Activated gamma-delta T cell treated with Interleukin-2 at 50 U/mL for 16 hours (primary cell): ENCODE measurements around the gene ANK3.
"Not testable (repeated sequence)": the region's sequence is repeated elsewhere in the genome, so short reads cannot be mapped to it uniquely, and the experiment has no call there.

Source experiments
- DNase-seq: peaks from one replicate; pipeline ENCODE4 v3.0.0-alpha.2; 2020

The ANK3 gene

DNA sequence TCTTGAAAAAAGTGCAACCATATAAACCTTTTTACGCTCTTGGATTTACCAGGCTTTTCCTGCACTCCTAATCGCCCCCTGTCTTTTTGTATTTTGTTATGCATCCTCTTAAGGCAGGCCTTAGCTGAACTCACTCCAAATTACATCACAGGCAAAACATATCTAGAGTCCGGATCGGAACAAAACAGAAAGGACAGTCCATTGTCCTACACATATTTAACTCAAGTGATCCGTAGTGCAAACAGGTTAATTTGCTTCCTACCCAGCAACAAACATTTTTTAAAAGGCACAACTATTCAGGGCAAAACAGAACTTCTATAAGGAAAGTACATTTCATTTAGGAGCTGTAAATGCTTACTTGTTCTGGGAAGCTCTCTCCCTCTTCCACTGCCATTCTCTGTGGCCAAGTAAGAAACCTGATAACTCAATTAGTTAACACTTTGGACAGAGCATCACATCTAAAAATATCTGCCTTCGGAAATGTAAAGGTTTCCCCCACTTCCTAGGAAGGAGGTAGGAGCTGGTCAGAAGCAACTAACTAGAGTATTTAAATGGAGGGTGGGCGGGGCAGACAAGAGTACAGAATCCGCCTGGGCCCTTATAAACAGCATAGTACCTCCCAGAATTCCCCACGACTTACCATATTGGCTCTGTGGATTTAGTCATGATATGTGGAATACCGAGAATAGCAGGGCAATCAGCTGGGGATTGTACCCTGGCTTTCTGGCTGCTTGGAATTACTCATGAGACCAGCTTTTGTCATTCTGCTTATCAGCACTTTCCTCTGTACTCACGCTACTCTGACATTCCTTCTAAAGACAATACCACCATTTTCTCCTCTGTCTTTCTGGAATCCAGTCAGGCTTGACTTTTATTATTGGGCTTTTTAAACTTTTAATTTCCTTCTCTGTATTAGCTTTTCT lies 89.5 kb downstream of the ANK3 start:
- DNase-seq, result no peak

DNA sequence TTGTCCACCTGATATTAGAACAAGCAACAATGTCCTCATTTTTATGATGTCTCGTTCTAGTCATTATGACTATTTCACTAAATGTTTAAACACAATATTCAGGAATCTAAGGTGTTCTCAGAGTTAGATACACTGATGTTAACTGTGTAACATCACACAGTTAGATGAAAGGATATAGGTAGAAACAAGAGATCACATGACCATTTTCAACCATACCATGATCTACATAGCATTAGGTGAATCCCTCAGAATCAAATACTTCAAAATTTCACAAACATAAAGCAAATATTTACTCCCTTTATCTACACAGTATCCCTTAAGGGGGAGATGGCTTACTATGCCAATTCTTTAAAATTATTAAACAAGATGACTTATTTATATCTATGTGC lies 90.3 kb downstream of the ANK3 start:
- DNase-seq, result no peak

DNA sequence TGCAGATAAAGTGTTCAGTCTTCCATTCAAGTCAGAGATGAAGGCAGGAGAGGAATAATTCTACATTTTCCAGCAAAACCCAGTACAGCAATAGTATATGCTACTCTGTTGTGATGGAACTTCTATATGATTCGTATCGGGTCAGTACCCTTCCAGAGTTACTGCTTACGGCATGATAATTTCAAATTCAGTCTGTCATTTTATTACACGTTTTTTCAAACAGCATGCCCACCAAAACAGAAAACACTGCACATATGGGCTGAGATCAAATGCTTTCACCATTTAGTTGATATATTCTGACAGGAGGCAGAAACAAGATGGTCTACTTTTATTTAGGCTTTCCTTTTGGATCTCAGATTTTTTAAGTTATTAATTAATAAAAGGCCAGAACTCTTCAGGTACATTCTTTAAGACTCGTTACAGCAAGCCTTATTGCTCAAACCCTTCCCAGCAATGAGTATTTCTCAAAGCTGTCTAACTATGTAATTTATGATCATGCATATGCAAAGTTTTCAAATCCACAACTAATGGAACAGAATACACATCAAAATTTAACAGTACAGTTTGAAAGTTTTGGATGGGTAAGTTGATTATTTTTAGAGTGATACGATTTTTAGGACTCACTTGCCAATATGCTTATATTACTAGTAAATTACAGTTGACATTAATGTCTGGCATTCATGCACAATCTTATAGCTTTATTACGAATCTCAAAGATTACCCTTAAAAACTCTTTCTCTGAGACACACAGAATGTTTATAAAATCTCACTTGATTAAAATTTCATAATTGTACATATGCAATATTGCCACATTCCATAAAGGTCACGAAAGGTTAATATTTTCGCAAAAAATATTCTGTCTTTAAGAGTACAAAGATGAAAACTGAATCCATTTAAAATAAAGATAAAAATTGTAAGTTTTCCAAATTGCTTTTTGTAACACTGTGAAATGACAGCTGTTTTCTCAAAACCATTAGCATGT lies 91.0 kb downstream of the ANK3 start:
- no peak for DNase-seq

DNA sequence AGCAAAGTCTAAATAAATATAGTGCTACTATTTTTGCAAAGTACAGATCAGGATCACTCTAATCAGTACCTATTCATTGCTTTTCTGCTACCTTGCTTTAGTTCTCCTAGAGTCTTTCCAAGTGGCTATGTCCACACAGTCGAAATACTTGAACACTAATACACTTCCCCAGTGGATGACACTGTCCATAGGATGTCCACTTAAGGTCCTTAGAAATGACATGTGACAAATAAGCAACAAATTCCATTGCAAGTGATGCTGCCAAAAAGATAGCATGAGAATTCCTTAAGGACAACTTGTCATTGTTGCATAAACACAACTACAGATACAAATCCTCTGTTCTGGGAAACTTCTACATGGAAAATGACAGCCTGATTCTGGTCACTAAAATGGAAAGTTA lies 93.6 kb downstream of the ANK3 start:
- DNase-seq, result no peak

DNA sequence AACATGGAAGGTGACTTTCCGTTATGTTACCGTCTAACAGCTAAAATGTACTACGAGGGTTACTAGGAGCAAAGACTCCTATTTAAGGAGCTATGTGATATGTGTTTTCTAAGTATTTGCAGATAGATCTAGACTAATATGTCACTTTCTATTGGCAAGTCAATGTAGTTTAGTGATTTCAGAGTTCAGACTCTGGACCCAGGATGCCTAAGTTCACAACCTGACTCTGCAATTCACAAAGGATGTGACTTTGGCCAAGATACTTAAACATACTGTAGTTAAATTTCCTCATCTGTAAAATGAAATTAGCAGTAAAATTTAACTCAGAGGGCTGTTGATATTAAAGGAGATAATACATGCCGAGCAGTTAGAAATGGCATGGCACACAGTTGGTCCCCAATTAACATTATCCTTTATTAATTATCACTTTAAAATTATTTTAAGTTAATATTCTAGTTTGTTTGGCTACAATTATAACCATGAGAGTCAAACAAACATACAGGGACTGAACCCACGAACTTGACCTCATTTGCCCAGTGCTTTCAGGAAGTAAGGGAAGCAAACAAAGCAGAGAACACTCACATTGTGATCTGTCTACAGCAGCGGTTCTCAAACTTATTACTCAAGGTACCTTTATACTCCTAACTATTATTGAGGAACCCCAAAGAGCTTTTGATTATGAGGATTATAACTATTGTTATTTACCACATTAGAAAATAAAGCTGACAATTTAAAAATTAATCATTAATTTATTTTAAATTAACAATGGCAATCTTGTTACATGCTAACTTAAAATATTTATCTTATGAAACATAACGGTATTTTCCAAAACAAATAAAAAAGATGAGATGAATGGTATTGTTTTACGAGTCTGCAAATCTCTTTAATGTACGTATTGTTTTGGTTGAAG lies 94.4 kb downstream of the ANK3 start:
- no peak for DNase-seq

DNA sequence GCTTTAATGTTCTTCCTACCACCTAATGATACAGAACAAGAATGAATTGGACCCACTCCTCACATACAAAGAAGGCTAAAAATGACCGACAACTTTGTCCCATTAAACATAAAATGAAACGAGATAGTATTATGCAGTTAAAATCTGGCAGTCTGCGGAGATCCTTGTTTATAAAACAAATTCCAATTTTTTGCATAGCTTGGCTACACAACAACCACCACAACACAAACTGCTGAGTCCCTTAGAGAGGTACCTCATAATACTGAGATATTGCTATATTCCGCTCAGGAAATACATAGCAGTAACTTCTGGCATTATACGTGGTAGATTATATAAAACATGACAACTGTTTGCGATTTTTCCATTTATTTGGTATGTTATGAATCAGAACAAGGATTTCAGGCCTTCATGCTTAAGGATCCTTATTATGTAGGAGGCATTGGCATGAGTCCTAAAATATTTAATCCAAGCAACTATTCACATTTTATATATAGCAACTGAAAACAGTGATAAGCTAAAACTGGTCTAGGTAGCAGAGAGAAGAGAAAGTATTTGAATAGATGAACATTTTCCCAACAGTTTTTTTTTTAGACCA lies 96.0 kb downstream of the ANK3 start:
- no peak for DNase-seq

DNA sequence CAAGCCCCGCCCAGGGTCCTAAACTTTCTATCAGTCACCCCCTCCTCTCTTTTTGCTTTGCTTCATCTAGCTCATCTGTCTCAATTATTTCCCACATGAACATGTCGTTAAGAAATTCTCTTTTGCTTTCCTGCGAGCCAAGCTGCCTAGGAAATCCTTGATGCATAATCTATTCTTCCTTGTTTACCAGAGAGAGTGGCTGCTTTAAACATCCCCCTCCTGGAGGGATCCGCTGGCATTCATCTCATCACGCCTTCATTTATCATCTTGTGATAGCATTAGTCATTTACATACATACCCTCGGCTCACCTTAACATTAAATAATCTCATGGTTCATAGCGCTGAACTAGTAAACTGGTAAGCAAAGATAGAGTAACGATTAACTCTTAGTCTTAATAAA lies 96.7 kb downstream of the ANK3 start:
- no peak for DNase-seq

DNA sequence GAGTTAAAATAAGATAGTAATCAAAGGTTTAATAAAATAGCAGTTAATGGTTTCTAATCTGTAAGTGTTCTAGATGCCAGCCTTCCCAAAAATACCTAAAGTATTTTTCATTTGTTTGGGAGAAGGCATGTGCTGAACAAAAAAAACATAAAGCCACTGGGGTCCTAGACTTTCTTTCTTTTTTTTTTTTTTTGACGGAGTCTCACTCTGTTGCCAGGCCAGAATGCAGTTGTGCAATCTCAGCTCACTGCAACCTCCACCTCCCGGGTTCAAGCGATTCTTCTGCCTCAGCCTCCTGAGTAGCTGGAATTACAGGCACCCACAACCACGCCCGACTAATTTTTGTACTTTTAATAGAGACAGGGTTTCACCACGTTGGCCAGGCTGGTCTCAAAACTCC lies 97.1 kb downstream of the ANK3 start:
- DNase-seq, result not testable (repeated sequence)

DNA sequence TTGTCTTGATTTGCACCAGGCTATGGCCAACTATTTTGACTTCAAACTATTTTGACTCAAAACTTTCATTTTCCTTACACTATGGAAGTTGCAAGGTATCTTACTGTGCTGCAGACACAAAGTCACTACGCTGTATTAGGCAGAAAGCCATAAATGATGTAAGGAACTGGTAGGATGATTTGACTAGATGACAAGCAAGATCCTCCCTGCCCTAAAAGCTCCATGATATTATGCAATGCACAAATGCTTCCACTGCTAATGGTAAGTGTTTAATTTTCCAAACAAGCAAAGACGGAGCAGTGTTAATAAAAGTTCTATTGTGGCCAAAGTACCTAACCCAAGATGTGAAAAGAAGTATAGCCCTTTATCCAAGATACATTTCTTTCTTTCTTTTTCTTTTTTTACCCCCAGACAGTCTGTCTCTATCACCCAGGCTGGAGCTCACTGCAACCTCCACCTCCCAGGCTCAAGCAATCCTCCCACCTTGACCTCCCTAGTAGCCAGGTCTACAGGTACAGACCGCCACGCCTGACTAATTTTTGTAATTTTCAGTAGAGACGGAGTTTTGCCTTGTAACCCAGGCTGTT lies 98.2 kb downstream of the ANK3 start:
- no peak for DNase-seq

DNA sequence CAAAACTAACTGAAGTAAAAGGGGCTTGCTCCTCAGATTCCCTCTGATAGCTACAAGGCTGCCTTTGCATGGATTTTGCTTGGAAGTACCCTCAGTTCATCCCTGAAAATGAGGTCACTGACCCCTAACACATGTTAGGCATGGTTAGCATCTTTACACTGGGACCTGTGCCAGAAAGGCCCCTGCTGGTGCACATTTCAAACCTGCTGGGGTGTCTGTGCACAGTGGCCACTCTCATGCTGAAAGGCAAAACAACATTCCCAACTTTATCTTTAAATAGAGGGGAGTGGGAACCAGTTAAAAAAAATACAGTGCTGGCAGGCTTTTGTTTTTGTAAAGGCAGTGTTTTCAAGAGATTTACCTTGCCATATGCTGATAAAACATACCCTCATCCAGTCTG lies 99.1 kb downstream of the ANK3 start:
- no peak for DNase-seq

DNA sequence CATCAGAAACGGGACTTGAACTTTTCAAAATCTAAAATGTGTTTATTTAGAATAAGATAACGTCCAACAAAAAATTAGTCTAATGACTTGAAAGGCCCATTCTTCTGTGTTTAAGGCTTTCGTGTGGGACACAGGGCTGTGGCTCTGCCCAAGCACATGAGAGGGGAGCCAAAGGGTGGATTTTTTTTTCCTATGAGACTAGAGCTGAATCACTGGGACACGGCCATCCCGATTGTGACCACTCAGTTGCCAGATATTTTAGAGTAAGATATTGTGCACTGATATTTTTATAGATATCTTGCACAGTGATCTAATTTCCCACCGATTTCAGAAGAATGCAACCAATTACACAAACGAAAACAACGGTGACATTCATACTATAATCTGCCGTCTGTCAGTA lies 99.9 kb downstream of the ANK3 start:
- DNase-seq, result no peak

DNA sequence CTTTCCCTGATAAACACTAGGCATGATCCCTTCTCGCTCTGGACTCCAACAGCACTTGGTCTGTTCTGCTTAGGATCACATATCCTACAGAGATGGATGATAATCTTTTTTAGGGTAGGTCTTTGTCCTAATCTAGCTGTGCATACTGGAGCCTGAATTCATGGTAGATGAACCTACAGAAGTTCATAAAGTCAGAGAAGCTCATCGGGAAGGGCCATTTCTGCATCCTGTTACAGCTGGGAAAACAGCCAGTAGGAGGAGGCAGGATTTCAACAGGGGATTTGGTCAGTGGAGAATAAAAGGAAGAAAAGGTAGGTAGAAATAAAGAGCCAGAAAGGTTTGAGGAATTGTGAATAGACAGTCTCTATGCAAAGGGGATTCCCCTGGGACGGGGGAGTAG lies 101.4 kb downstream of the ANK3 start:
- no peak for DNase-seq

DNA sequence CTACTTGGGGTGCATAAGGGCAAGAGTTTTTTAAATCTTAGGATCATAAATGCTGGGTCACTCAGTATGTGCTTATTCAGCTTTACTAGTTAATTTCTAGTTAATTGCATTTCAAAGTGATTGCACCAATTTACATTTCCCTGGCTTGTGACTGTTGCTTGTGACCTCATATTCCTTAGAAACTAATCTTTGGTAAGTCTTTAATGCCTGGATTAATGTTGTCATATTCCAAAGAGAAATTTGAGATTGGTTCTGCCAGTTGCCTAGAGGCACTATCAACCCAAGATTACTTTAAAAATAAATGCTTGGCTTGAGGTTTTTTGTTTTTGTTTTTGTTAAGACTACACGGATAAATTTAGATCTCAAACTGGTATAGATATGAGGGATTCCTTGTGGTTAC lies 103.1 kb downstream of the ANK3 start:
- DNase-seq, result no peak

DNA sequence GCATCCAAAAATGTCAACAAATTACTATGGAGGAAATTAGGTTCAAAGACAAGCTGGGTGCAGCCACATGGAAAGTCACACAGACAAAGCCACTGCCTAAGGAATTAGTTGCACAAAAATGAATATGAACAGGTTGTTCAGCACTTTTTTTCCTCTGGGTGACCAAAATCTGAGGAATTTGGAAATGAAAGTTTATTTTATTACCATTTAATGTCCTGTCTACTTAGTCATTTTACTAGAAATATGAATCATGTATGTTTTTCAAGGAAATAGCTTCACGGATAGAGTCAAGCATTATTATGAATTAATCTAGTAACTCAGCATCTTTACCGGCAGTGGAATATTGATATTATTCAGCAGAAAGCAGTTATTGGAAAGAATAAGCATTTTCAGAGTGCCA lies 106.3 kb downstream of the ANK3 start:
- DNase-seq, result no peak

DNA sequence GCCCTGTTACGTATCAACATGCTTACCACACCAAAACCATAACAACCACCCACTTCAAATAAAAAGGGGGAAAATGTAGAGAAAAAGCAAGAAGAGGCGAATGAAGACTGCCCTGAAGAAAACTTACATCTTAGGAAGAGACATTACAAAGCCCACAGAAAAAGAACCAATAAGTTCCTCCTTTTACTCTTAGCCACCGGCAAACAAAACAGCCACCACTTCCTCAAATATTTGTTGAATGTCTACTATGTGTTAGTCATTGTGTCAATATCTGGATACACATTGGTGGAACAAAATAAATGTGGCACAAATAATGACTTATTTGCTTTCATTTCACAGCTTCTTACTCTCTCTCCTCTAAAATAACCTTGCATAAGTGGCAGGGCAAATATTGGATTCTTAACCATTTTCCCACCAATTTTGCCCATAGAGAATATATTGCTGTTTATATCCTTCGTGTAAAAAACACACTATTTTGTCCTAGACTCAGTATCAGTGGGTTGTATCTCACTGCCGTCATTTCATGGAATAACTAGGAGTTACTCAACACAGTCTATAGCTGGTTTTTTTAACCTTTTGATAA lies 106.8 kb downstream of the ANK3 start:
- DNase-seq, result no peak

DNA sequence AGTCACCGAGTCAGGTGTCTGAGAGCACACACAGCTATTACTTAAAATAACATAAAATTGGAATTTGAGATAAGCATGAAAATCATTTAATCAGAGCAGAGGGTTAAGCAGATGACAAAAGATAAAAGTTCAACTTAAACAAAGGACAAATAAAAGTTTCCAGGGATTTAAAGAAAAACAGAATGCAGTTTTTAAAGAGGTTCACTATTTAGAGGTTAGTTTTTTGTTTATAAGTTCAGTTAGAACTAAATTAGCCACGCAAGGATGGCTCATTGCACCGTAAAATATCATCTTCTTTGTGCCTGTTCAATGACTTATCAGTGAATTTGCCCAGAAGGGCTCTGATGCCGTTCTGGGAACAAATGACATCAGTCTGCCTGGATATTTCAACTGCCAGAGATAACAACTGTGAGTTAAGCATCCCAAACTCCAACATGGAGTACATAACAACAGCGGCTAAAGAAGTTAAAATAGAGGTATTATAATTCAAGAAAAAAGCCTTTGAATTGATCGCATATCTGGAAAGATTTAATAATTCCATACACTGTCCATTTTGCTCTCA lies 107.8 kb downstream of the ANK3 start:
- no peak for DNase-seq

DNA sequence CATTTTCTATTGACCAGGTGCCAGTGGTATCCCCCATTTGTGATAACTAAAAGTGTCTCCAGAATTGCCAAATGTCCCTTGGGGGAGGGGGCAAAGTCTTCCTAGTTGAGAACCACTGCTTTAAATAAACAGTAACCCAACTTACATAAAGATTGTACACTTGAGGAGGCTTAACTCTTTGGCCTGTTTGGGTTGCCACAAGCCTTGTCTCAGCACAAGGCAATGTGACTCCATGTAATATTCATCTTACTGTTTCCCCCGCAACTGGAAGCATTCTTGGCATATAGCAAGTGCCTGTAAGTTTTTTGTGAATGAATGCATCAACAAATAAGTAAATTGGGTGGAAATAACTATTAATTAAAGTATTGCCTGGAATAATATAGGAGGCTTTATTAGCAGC lies 108.3 kb downstream of the ANK3 start:
- no peak for DNase-seq

DNA sequence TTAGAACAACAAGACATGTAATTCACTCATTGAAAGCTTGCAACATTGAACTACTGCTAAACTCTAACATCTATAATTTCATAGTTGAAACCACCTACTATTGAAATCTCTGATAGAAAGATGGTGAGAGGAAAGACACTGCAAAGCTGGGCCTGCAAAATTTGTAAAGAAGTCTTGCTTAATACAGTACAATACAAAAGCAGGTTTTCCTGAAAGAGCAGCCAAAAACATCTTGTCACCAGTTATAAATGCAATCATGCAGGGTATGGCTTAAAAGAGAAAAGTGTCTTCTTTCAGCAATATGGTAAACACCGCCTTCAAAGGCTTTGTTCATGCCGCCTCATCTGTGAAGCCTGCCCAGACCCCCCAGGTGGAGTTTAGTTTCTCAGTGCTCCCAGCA lies 109.2 kb downstream of the ANK3 start:
- no peak for DNase-seq

DNA sequence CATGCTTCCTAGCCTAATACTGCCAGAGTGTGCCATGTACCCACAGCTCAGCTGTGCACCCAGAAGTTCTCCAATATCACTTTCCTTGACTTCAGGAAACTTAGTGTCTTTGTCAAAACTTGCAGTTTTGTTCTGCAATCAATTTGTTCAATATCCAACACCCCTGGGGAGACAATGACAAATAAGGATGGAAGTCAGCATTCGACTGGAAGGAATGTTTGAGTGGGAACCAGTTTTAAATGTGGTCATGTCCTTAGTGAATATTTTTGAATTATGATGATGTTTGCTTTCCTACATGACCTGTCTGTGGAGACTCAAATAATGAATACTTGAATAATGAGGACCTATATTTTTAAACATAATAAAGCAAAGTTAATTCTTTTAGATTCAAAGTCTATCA lies 112.0 kb downstream of the ANK3 start:
- DNase-seq, result no peak

DNA sequence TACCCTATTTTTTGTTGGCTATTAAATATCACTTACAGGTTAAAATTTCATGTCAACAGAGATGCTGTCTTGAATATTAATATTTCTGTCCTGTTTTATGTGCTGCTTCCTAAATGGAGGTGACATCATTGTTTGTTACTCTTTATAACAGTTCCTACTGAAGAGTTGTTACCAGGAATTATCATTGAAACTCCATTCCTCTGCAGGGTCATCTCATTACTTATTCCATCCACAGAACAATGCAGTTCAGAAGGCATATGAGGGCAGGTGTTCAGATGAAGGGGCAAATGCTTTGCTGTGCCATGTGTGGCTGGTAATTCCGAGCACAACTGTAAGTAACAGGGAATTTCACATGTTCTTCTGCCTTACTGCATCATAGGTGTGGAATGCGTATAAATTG lies 113.4 kb downstream of the ANK3 start:
- DNase-seq, result no peak

DNA sequence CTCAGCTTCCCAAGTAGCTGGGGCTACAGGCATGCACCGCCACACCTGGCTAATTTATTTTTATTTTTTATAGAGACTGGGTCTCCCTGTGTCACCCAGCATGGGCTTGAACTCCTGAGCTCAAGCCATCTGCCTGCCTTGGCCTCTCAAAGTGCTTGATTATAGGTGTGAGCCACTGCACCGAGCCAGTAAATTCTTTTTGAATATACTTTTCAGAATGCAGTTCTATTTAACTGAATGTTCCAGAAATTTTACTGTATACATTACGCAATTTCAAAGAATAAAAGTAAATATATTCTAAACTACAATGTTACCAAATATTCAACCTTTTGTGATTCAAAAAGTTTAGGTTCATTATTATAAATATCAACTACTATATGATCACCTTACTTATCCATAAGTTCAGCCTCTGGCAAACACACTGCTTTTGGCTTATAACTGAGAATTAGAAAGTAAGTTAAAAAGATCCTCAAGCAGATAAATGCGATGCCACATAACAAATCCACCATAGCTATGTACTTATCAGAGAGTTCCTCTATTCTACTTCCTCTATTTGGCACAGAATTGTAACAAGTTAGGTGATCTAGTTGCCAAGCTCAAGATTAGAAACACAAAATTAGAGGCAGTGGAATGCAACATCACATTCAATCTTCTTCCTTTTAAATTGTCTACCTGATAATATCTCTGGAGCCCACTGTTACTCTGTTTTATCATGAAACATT lies 118.2 kb downstream of the ANK3 start:
- DNase-seq, result no peak
